Activated effector memory CD4-positive, alpha-beta T cell treated with Interleukin-2 at 50 U/mL for 16 hours (primary cell): ENCODE data around the gene IDUA.
"Not testable (repeated sequence)": the region's sequence is repeated elsewhere in the genome, so short reads cannot be mapped to it uniquely, and the experiment has no call there.

Source experiments
- DNase-seq: peaks from one replicate; pipeline ENCODE4 v3.0.0-alpha.2; 2020

IDUA gene

GRCh38 chr4:1047976-1048772, 61.3 kb downstream of the IDUA start:
- DNase-seq: no peak

- no peak for DNase-seq
These were observed 62.1 kb downstream of the IDUA start for GRCh38 chr4:1048773-1049590.

- DNase-seq: no peak
These were observed 62.7 kb downstream of the IDUA start for GRCh38 chr4:1049591-1049905.

GRCh38 chr4:1050486-1051213, 63.8 kb downstream of the IDUA start:
- no peak for DNase-seq

- no peak for DNase-seq
These were observed 64.6 kb downstream of the IDUA start for GRCh38 chr4:1051472-1051871.

GRCh38 chr4:1052231-1052671, 65.4 kb downstream of the IDUA start:
- no peak for DNase-seq

- no peak for DNase-seq
These were observed 66.3 kb downstream of the IDUA start for GRCh38 chr4:1053080-1053661.

- DNase-seq: not testable (repeated sequence)
These were observed 67.0 kb downstream of the IDUA start for GRCh38 chr4:1053891-1054290.
